ENCODE results near the gene C14orf132.
A peak's percentile ranks its signal among the peaks of the same experiment; 100 is the strongest.

Gene C14orf132

GRCh38 chr14:96040828-96041371 is 1.7 kb downstream of the C14orf132 start:
- DNase-seq: no peak

GRCh38 chr14:96042248-96042930 is 3.2 kb downstream of the C14orf132 start:
- no peak for DNase-seq

GRCh38 chr14:96046630-96047029 is 7.5 kb downstream of the C14orf132 start:
- DNase-seq: no peak

GRCh38 chr14:96047101-96047500 is 7.9 kb downstream of the C14orf132 start:
- DNase-seq: no peak

- no peak for DNase-seq
These were observed 10.8 kb downstream of the C14orf132 start for GRCh38 chr14:96049932-96050331.

GRCh38 chr14:96050482-96050881 is 11.3 kb downstream of the C14orf132 start:
- DNase-seq: no peak

GRCh38 chr14:96051231-96051630 is 12.1 kb downstream of the C14orf132 start:
- DNase-seq: no peak

- no peak for DNase-seq
These were observed 12.7 kb downstream of the C14orf132 start for GRCh38 chr14:96051642-96052540.

- DNase-seq: no peak
These were observed 13.5 kb downstream of the C14orf132 start for GRCh38 chr14:96052541-96053247.

- DNase-seq: no peak
These were observed 14.1 kb downstream of the C14orf132 start for GRCh38 chr14:96053248-96053599.

GRCh38 chr14:96053600-96054381 is 14.6 kb downstream of the C14orf132 start:
- DNase-seq: no peak

- DNase-seq: no peak
These were observed 15.5 kb downstream of the C14orf132 start for GRCh38 chr14:96054661-96055060.

GRCh38 chr14:96055065-96055752 is 16.0 kb downstream of the C14orf132 start:
- no peak for DNase-seq

- no peak for DNase-seq
These were observed 16.8 kb downstream of the C14orf132 start for GRCh38 chr14:96055753-96056508.

- DNase-seq: peak; percentile 34
These were observed 17.6 kb downstream of the C14orf132 start for GRCh38 chr14:96056509-96057422.

GRCh38 chr14:96057738-96058137 is 18.6 kb downstream of the C14orf132 start:
- DNase-seq: no peak

- no peak for DNase-seq
These were observed 19.5 kb downstream of the C14orf132 start for GRCh38 chr14:96058576-96059200.

GRCh38 chr14:96059519-96060135 is 20.5 kb downstream of the C14orf132 start:
- no peak for DNase-seq

Data from NCI-H510A treated with DMSO at 0.1 percent for 48 hours (cell line).